Amniotic stem cell (primary cell): ENCODE data around the gene TGM1.
"Not testable (repeated sequence)": the region's sequence is repeated elsewhere in the genome, so short reads cannot be mapped to it uniquely, and the experiment has no call there.

Experiments used
- DNase-seq: peaks from one replicate; lab custom pipeline; 2025; lab: John Stamatoyannopoulos, UW

Gene TGM1

DNA sequence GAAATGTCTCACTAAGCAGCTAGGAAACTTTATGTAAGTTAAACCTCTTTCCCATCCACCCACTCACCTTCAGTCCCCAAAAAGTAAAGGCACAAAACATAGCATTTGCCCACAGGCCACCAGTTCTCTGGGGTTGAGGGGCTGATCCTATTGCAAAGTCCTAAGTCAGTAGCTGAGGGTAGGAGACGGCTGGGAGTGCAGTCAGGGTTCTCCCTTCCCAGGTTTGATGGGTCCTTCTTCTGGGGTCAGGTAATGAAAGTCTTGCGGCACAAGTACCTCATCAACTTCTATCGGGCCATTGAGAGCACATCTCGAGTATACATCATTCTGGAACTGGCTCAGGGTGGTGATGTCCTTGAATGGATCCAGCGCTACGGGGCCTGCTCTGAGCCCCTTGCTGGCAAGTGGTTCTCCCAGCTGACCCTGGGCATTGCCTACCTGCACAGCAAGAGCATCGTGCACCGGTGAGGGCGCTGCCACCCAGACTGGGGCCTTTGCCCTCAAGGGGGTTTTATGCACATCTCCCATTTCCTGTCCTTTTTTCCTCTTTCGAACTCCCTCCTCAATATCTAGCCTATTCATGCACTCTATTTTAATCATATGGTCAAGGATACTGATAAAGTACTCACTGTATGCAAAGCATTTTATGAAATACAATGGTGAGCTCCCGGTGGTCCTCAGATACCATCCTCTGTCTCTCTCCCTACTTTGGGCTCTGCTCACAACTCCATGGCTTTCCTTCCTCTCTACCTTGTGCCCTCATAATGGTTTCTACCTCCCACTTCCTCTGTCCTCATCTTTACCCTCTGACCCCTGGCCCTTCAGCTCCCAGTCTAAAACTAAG is 56.5 kb downstream of the TGM1 start:
- DNase-seq = no peak

DNA sequence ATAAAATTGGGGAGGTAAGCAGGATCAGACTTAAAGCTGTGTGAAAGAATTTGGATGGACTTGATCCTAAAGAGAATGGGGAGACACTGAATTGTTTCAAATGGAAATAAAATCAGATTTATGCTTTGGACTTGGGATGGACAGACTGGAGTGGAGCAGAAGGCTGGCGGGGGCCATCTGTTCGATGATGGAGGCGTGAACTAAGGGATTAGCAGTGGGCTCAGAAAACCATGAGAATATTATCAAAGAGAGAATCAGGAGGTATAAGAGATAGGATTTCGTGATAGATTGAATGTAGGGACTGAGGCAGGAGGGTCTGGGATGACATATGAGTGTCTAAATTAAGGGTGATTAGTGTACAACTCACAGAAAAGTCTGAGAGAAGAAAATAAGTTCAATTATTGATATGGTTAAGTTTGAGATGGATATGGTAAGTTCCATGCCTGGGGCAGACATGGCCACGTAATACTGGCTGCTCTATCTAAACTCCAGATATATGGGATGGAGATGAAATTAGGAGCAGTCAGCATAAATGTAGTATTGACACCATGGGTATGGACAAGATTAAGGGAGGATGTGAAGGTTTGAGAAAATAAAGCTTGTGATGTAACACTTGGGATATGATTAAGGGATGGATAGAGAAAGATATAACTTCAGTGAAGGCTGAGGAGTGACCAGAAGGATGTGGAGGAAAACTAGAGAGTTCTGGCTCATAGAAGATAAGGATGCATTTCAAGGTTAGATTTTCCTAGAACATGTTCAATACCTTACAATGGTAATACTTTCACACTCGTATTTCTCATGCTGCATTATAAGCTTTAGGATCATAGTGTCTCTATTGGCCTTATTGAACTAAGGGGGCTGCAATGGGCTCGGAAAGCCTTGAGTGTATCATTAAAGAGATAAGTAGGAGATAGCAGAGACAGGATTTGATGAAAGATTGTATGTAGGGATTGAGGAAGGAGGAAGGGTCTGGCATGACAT is 58.5 kb downstream of the TGM1 start:
- DNase-seq = no peak

DNA sequence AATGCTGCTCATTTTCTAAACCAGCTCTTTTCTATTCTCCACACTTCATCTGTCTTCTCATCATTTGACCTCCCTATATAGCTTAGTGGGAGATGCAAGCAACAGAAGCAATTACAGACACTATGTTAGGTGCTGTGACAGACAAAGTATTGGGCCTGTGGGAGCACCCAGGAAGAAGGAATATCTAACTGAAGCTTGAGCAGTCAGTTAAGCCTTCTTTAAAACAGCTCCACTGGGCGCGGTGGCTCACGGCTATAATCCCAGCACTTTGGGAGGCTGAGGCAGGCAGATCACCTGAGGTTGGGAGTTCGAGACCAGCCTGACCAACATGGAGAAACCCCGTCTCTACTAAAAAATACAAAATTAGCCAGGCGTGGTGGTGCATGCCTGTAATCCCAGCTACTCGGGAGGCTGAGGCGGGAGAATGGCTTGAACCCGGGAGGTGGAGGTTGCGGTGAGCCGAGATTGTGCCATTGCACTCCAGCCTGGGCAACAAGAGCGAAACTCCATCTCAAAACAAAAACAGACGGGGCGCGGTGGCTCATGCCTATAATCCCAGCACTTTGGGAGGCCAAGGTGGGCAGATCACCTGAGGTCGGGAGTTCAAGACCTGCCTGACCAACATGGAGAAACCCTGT is 59.6 kb downstream of the TGM1 start:
- DNase-seq = not testable (repeated sequence)

- not testable (repeated sequence) for DNase-seq
Observed at GRCh38 chr14:24202538-24202937, 60.4 kb downstream of the TGM1 start.
